ENCODE results near the gene PTF1A. TPM values are rescaled to one million over a fixed set of nuclear protein-coding genes. Genes with fewer than 3 reads are reported as not detected.

PTF1A gene
- total RNA-seq, 2 donors from 2014 or later, result 48.3 to 138 TPM

Small RNAs within 50 kb of the gene (small RNA-seq; reads per million reads assigned to genes)
- gene RF00561, result not detected

Other genes starting within 250 kb of the PTF1A start
- 1 to 10 TPM; 4.9 to 6.3 TPM for gene MSRB2, start 96.7 kb upstream of the PTF1A start, total RNA-seq
- under 1 TPM in 1 of 2 donors, not detected in 1; 0.52 TPM for gene C10orf67, start 152.5 kb downstream of the PTF1A start, total RNA-seq
- gene OTUD1, start 246.8 kb downstream of the PTF1A start, total RNA-seq, result 10 to 100 TPM in 1 of 2 donors, 1 to 10 TPM in 1; 7.8 to 10.5 TPM